HG03521 (cell line): ENCODE results near the gene DOK6.
"Not testable (repeated sequence)": the region's sequence is repeated elsewhere in the genome, so short reads cannot be mapped to it uniquely, and the experiment has no call there.

Source experiments
- ATAC-seq: cut with Tn5 transposase; IDR thresholded peaks from one replicate; pipeline ENCODE4 v1.9.1; 2021; ENCODE audit warnings: mild to moderate bottlenecking, moderate library complexity; ENCODE audit not compliant: unreplicated experiment

DOK6 gene

DNA sequence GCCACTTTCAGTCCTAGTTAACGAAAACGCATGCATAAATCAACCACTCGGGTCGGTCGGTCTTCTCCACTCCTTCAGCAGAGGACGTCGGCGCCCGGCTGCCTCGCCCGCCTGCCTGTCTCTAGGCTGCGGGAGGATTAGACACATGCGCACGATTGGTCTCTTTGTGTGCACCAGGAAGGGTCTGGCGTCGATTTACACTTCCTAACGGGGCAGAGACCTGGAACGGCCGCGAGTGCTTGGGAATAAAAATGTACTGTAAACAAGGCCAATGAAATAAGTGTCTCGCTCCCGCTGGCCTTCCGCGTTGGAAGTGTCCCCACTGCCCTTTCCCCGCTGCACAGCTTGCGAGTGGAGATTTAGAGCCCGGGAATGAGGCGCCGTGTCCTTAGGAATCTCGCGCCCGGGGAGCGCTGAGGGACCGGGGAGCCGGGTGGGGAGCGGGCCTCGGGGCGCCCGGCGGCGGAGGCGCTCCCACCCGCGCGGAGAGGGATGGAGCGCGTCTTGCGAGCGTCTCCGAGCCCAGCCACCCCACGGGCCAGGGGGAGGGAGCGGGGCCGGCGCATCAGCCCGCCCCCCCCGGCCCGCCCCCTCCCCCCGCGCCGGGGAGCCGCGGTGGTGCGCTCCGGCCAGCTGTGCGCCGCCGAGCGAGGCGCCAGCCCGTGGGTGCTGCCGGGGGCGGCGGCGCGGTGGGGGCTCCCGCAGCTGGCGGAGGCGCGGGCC lies at the start of gene DOK6:
TSS of gene DOK6 (plus strand) at position 636 of the 723 bp plus-strand sequence.
- ATAC-seq, result no peak

DNA sequence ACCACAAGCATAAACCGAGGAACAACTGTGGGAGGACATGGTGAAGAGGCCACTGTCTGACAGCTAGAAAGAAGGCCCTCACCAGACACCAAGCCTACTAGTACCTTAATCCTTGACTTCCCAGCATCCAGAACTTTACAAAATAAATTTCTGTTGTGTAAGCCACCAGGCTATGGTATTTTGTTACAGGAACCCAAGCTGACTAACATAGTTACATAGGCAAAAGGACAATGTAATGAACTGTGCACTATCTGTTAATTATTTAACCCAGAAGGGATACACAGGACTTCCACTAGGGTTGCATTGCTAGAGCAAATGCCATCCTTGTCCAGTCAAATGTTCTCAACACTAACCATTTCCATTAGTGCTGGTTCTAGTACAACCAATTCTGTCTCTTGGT lies 47.7 kb upstream of the DOK6 start:
- no peak for ATAC-seq

DNA sequence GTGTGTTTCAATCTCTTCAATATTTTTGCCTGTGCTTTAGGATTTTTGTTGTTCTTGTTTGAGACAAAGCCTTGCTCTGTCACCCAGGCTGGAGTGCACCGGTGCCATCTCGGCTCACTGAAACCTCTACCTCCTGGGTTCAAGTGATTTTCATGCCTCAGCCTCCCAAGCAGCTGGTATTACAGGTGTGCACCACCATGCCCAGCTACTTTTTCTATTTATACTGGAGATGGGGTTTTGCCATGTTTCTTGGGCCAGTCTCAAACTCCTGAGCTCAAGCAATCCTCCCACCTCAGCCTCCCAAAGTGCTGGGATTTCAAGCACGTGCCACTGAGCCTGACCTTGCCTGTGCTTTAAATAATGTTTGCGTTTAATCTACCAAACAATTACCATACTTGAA lies 43.1 kb upstream of the DOK6 start:
- no peak for ATAC-seq

DNA sequence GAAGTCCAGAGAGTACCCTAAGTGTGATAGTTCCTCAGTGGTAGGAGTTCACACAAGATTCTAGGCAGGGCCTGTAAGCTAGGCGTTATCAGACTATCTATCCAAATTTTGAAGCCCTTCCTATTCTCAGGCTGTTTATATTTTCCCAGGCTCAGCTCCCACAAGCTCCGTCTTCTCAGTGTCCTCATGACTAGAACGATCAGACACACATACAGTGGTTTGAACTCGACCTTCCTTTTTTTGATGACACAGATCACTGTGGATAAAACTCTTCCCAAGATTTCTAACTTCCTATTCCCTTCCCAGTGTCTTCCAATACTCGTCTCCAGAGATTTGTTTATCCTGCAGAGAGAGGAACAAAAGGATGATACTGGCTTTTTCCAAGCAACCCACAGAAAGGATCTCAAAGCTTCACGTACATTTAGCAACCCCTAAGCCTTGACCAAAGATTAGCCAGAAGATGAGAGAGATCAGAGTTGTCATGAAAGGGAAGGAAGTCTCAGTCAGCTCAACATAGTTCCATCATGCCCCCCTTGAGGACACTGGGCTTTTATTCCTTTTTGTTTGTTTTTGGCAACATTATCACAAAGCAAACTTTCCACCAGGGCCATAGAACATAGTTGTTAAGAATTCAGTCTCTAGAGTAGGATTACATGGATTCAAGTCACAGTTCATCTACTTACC lies 42.3 kb upstream of the DOK6 start:
- no peak for ATAC-seq

- not testable (repeated sequence) for ATAC-seq
These were observed 40.9 kb upstream of the DOK6 start for GRCh38 chr18:69359768-69360167.

GRCh38 chr18:69364930-69365329 lies 35.8 kb upstream of the DOK6 start:
- ATAC-seq, result no peak

DNA sequence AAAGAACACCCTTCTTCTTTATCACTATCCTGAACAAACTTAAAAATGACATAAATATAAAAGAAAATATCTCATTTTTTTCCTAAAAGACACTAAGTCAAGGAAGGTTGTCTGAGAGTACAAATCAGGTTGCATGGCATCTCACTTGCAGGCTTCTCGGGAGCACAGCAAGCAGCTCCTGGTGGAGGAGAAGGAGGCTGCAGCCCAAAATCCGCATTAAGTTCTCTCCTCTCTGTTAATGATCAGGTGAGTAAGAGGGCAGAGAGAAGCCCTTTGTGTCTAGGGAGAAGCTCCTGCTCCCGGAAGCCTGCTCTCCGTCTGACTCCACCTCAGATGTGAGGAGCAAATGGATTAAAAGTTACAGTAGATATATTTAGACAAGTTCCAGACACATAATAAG lies 35.0 kb upstream of the DOK6 start:
- ATAC-seq, result no peak

GRCh38 chr18:69367104-69367503 lies 33.6 kb upstream of the DOK6 start:
- no peak for ATAC-seq

DNA sequence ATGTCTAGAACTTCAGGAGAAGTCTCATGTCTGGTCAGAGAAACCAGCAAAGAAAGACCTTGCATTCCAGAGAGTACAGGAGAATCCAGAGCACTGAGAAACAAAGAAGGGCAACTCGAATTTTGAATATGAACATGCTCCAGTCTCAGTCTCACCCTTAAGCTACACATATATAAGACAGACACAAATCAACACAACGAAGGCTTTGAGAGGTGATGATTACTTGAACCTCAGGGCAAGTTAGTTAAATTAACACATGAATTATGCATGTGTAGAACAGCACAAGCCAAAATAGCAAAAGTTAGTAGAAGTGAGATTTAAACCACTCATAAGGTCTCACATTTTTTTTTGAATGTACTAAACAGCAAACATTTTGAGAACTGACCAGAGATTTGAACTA lies 29.0 kb upstream of the DOK6 start:
- no peak for ATAC-seq

GRCh38 chr18:69380324-69380723 lies 20.4 kb upstream of the DOK6 start:
- ATAC-seq, result no peak

DNA sequence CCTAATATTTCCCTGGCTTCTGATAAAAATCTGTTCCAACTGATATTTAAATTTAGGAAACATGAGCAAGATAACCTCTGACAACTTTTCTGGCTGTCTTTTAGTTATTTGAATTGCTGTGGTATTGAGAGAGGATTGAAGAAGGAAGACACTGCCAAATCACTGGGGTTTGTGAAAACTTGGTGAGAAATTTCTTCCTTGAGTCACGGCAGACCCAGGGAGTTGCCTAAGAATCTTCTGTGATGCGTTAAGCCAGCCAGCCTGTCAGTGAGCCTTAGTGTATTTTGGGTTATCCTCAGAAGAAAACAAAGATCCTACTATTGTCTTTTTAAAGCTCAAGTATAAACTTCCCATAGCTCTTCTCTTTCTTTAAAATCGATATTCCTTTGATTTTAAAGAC lies 17.5 kb upstream of the DOK6 start:
- no peak for ATAC-seq

GRCh38 chr18:69387186-69387585 lies 13.5 kb upstream of the DOK6 start:
- ATAC-seq, result no peak

- no peak for ATAC-seq
These were observed 12.5 kb upstream of the DOK6 start for GRCh38 chr18:69388222-69388621.

GRCh38 chr18:69397096-69397495 lies 3.6 kb upstream of the DOK6 start:
- no peak for ATAC-seq

- no peak for ATAC-seq
These were observed 1.4 kb upstream of the DOK6 start for GRCh38 chr18:69399253-69399652.

DNA sequence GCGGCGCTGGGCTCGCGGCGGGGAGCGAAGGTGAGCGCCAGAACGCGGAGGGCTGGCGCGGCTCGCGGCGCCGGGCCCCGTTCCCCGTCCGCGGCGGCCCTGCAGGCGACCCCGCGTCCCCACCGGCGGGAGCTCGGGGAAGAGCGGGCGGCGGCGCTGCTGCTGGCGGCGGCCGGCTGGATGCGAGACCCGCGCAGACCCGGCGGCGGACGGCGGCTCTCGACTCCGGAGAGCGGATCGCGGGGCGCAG lies 213 bp downstream of the DOK6 start:
- ATAC-seq, result no peak

GRCh38 chr18:69401226-69401971 lies 711 bp downstream of the DOK6 start:
- no peak for ATAC-seq

DNA sequence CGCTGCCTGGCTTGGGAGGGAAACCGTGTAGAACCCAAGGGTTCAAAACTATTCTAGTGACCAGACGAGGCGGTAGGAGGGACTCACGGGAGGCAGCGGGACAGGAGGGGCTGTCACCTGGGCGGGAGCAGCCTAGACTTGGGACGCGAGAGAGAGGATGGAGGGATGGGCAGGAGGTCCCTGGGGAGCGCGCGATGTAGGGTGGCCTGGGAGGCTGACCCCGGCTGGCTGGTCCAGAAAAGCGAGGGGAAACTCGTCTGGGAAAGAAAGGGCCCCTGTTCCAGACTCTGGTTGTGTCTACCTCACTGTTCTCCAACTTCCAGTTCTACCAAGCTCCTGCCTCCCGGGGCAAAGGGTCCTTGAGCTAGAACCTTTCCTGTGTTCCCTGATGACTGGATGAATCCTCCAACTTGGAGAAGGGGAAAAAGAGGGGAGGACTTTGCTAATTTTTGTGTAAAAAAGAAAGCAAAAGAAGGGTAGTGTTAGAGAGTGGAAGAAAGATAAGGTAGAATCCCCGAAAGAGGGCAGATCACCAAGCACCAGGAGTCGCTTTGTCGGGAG lies 1.4 kb downstream of the DOK6 start:
- no peak for ATAC-seq

- ATAC-seq, result no peak
These were observed 1.9 kb downstream of the DOK6 start for GRCh38 chr18:69402533-69402989.

DNA sequence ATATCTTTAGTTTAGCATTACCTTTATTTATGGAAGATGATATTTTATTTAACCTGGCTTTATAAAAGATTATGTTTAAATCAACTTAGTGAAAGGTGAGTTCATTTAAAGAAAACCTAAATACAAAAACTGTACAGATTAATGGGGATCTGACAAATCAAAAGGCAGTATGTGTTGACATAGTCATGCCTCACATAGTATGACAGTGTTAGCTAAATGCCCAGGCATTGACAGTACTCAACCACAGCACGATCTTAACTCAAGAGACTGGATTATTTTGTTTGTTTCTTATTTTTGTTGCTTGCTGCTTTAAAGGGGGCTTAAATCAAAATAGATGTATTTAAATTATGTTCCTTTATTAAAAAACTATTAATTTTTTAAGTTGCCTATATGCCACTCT lies 7.8 kb downstream of the DOK6 start:
- ATAC-seq, result no peak

DNA sequence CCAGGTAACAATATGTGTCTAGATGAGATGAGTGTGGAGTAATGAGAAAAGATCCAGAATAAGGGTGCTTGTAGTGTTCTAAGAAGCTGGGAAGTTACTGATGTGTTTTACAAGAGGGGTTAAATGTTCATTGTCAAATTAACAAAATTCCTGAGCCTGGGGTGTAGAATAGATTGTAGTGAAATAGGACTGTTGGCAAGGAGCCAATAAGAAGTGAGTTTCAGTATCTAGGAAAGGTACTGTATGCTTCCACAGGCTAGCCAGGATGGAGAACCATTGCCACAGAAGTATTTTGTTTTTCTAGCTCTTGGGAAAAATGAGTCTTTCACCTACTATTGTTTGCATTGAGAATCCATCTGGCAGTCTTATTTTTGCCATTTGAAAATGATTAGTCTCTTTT lies 10.5 kb downstream of the DOK6 start:
- ATAC-seq, result no peak

DNA sequence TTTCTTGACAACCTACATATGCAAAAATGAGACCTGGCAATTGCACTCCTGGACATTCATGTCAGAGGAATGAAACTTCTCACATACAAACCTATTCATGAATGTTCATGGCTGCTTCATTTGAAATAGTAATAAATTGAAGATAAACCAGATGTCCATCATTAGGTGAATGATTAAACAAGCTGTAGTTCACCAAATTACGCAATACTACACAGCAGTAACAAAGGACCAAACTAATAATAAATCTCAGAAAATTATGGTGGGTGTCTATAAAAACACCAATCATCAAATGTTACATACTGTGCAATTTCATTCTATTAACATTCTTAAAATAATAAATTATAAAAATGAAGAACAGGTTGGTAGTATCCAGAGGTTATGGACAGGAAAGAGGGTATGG lies 13.5 kb downstream of the DOK6 start:
- ATAC-seq, result no peak
